ENCODE data around the gene COBL.

The COBL gene

GRCh38 chr7:51038573-51038972 lies 278.0 kb downstream of the COBL start:
- DNase-seq = no peak

- no peak for DNase-seq
Observed at GRCh38 chr7:51035716-51036115, 280.9 kb downstream of the COBL start.

- no peak for DNase-seq
Observed at GRCh38 chr7:51034521-51035264, 281.9 kb downstream of the COBL start.

GRCh38 chr7:51033727-51034520 lies 282.7 kb downstream of the COBL start:
- DNase-seq = no peak

GRCh38 chr7:51031791-51032515 lies 284.7 kb downstream of the COBL start:
- DNase-seq = no peak

- DNase-seq = no peak
Observed at GRCh38 chr7:51031216-51031615, 285.4 kb downstream of the COBL start.

GRCh38 chr7:51029701-51030191 lies 286.9 kb downstream of the COBL start:
- no peak for DNase-seq

GRCh38 chr7:51029131-51029530 lies 287.5 kb downstream of the COBL start:
- no peak for DNase-seq

- DNase-seq = no peak
Observed at GRCh38 chr7:51027935-51028830, 288.4 kb downstream of the COBL start.

GRCh38 chr7:51027106-51027934 lies 289.3 kb downstream of the COBL start:
- no peak for DNase-seq

GRCh38 chr7:51026341-51026740 lies 290.3 kb downstream of the COBL start:
- no peak for DNase-seq

- DNase-seq = no peak
Observed at GRCh38 chr7:51025668-51026067, 290.9 kb downstream of the COBL start.

GRCh38 chr7:51024867-51025266 lies 291.7 kb downstream of the COBL start:
- no peak for DNase-seq

GRCh38 chr7:51023547-51023946 lies 293.1 kb downstream of the COBL start:
- DNase-seq = no peak

- no peak for DNase-seq
Observed at GRCh38 chr7:51022821-51023220, 293.8 kb downstream of the COBL start.

- no peak for DNase-seq
Observed at GRCh38 chr7:51021906-51022570, 294.6 kb downstream of the COBL start.

- no peak for DNase-seq
Observed at GRCh38 chr7:51020944-51021343, 295.7 kb downstream of the COBL start.

GRCh38 chr7:51019891-51020870 lies 296.4 kb downstream of the COBL start:
- DNase-seq = no peak

- no peak for DNase-seq
Observed at GRCh38 chr7:51019191-51019844, 297.3 kb downstream of the COBL start.
